GM18499 (cell line): ENCODE results near the gene ZNF521.
"Not testable (repeated sequence)": the region's sequence is repeated elsewhere in the genome, so short reads cannot be mapped to it uniquely, and the experiment has no call there.

Experiments used
- ATAC-seq: cut with Tn5 transposase; IDR thresholded peaks from one replicate; pipeline ENCODE4 v1.9.1; 2021; ENCODE audit warnings: moderate number of reproducible peaks; ENCODE audit not compliant: insufficient read depth, unreplicated experiment

ZNF521 gene

DNA sequence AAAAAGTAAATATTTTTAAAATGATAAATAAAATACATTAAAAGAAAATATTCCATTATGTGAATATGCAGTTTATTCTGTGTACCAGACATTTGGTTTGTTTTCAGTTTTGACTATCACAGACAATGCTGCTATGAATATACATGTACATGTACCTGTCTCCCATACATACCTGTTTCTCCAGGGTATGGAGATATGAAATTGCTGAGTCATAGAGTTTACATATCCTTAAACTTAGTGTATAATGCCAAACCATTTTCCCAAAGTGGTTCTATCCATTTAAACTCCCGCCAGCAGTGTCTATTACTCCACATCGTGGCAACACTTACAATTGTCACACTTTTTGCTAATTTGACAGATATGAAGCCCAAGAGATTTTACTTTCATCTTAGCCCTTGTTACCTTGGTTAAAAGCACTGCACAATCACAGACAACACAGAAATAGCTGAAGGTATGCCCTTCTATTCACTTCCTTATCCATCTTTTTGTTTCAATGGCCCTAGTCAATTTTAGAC is 56.3 kb downstream of the ZNF521 start:
- no peak for ATAC-seq

DNA sequence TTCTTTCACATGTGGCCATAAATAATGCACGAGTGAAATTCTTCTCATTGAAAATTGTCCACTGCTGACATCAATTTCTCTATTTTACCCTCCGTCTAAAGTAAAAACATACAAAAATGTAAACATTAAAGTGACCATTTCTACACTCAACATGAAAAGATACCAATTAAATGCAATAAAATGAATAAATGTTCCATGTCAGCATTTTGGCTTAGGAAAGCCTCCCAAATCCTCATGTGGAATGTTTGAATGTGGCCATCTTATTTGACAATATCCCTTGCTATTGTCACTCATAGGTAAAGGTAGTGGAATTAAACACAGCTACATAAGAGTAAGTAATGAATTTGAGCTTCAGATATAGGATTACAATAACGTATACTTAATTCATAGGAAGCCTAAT is 60.8 kb downstream of the ZNF521 start:
- ATAC-seq: no peak

DNA sequence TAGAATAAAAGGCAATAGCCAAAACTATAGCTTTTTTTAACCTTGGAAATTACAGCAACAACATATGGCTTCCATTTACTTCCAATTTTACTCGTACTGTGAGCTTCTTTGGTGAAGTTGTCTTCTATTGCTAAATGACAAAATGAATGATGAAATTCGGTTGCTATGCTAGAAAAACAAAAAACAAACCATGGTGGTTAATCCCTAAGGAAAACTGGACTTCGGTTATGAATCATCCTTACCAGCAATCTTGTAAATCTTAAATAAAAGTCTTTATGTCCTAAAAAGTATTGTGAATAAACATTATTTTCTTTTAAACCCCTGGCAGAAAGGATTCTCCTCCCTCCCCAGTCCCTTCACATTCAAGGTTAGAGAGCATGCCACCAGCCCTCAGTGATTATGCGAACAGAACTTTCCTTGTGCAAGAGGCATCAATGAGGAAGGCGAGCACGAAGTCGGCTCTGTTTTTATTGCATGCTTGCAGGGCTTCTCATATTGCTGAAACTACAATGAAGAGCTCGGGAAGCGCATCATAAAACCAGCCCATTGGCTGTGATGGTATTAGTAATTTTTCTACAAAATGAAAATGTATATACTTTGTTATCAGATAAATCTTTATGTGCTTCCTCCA is 62.9 kb downstream of the ZNF521 start:
- ATAC-seq: no peak

DNA sequence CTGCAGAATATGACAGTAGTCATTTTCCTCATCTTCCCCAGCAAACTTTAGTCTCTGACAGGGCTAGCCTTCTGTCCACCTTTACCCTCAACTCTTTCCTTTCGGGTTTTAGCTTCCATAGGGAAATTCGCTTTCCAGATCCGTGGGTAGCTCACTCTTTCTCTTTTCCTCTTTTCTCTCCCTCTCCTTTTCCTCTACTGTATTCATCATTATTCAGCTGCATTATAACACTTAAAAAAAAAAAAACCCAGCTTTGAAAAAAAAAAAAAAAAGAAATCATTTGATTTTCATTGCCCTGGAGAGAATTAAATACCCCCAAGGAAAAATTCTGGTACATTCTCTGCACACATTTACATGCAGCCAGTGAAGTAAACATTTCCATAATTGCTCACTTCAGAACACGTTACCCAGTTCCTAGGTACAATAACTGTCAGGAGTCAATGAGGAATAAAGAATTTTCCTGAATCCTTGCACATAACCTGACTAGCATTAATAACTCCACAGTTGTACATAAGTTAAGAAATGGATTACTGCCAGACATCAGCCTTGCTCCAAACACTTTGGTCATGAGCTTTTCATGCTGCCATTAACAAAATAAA is 63.5 kb downstream of the ZNF521 start:
- no peak for ATAC-seq

DNA sequence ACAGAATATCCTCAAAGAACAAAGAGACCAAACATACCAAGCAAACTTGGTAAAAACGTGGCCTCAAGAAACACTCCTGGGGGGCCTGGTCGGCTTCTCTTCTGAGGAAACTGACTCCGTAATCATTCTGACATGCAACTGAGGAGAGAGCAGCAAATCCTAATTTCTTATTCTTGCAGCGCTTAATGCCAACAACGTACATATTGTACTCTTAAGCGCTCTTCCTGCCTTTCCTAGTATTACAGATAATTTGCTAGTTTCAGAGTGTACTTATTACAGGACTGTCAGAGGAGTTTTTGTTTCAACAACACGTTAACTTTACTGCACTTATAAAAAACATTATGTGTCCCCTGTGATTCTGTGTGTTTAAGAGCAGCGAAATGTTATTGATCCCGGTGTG is 64.9 kb downstream of the ZNF521 start:
- ATAC-seq: no peak

DNA sequence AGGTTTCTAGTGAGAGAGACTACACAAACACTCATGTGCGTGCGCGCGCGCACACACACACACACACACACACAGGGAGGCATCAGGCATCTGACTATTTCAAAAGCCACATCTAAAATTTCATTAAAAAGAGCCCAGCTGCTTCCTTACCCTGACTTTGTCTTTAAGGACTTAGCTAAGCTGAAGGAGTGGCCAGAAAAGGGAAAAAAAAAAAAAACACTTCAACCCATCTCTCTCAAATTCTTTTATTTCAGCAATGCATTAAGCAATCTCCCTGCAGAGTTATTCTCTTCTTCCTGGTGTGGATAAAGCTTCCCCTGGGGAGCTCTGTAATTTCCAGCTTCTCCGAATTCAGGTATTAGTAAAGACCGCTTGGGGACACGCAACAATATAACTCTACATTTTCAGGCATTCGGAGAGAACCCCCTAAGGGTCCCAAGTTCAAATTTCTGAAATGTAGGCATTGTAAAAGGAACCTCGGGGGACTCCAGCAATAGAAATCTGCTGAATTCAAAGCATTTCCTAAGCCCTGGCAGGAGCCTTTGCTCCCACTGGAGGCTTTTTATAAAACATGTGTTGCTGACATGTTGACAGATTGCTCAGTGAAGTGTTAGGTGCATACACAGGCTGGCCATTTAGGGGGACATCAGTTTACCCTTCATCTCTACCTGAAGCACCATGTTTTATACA is 67.0 kb downstream of the ZNF521 start:
- no peak for ATAC-seq

DNA sequence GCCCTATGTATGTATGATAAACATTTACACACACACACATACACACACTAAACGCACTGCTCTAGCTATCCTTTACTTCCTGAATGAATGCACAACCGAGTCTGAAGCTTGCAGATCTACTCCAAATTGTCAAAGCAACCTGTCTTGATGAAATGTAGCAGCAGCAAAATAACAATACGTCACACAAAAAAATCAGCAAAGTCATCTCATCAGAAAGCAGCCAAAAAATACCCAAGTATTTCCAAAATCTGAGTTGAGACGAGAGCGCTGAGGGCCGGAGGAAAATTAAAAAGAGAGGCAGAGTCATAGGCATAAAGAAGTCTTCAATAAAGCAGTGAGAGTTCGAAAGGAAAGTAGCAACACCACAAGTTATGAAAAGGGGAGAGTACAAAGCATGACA is 67.7 kb downstream of the ZNF521 start:
- no peak for ATAC-seq

DNA sequence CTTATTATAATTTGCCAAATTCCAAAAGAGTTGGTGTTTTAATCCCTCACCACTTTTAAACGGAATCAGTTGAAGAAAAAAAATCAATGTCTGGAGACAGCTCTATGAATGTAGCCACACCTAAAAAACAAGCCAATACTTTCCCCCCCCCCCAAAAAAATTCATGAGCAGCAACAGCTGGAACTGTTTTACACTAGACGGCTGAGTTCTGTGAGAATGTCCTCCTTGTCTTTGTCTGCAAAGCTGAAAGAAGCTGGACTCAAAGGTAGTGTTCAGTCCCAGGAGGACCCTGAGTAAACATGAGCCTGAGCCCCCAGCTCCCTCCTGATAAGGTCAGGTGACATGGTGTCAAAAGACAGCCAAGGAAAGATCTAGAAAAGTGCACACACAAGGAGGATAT is 68.2 kb downstream of the ZNF521 start:
- ATAC-seq: no peak

DNA sequence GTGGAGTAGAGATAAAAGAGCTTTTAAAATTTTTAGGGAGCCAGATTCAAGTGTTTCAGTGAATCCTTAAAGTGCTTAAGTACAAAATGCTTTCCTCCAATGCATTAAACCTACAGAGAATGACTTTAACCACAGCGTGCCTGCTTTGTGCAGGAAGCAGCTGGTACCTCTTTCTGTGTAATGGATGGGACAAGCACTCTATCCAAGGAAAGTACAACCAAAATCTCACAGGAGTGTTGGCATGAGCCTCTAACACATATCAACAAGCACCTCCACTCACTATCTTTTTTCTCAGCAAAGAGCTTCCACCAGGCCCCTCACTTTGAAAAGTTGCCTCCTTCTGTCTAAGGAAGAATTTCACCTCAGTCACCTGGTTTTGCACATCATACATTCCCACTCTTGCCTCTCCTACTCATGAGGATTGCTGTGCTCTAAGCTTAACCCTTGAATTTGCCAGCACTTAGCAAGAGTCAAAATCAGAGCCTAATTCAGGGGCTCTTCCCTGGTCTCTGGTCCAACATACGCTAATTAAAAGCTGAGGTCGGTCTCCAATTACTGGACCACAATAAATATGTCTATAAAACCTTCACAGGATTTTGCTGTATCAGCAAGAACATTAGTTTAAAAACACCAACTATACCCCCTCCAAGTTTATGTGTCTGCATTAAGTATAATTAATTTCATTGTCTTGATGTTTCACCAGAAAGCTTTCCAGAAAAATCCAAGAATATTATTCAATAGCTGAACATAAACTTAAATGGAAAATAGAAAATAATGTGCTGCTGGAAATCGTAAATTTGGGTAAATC is 68.9 kb downstream of the ZNF521 start:
- no peak for ATAC-seq

DNA sequence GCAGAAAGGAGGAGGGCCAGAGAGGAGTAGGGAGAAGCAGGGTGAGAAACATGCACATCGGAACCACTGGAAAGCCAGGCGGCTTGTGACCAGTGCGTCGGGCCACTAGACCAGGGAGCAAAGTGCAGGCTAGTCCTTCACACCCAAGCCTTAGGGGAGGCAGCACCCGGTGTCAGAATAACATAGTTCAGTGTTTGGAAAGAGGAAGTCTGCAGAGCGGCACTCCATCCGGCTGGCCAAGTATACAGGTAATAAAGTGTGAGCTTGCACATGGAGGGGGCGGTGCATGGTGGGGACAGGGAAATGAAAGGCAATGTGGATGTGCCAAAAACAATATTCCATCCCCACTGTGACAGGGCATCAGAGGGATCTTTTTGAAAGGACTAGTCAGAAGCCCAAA is 69.7 kb downstream of the ZNF521 start:
- ATAC-seq: no peak

DNA sequence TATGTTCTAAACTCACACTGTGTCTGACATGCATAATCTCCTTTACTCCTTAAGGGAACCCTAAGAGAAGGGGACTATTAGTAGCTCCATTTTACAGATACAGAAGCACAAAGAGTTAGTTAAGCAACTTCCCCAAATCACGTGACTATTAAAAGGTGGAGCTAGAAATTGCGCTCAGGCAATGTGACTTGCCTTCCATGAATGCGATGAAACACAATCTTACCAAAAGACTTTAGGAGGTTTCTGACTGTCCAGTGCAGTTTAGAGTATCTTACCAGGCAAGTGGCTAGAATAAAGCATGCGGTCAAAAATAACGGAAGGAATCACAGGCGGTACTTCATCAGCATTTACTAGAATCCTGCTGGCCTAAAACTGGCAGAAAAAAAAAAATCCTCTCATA is 70.4 kb downstream of the ZNF521 start:
- ATAC-seq: no peak

DNA sequence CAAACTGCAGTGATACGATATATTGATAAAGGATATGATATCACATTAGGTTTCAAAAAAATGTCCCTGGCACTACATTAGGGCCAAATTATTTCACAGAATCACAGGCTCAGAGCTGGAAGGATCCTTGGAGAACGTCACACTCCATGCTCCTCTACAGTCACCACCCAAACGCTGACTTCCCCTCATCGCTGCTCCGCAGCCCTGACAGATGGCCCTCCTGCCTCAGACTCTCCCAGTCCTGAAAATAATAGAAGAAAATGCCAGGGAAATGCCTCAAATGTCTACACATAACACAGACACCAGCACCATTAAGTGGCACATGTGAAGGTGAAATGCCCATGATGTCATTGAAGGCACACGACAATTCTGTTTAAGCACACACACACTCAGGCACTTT is 72.0 kb downstream of the ZNF521 start:
- no peak for ATAC-seq

DNA sequence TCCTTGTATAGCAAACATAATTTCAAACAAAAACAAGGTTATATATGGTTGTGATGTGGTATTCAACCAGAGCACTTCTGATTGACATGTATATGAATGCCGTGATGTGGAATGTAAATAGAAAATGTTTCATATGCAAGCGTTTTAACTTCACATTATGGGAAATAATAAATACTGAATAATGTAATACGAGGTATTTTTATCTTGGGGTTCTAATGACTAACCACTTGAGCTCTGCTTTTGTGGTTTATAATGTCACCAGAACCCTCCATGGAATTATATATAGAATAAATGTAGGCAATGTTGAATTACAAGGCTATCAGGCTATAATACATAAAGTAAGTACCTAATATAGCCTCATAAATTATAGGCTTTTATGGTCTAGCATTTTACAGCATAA is 72.4 kb downstream of the ZNF521 start:
- ATAC-seq: no peak

DNA sequence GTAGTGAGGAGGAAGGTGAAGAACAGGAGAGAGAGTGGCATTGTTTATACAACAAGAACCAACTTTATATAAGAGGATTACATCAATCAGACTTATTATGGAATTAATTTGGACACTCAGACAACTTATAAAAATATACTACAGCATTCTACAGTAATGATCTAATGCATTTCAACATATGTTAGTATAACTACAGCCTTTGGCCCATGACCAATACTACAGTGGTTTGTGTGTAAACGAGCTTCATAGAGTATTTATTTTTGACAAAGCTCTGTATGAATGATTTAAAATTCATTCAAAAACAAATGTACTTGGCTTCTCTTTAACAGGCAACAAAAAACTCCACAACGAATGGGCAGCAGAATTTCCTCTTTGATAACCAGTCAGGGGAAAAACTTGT is 72.8 kb downstream of the ZNF521 start:
- ATAC-seq: no peak

DNA sequence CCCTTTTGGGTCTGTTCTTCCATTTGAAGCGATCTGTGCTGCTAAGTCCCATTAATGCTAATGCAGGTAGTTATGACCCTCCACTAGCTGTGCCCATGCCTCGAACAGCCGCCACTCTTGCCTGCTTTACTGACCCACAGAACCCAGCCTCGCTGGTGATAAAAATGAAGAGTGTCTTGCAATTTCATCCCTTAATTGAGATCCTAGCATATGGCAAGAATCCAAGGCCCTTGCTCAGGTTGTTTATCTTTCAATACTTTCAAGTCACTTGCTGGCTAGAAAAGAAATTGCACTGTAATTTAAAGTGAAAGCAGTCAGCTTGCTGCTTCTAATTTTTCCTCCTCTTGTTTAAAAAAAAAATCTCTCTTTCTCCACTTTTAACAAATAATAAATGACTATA is 73.6 kb downstream of the ZNF521 start:
- ATAC-seq: no peak

DNA sequence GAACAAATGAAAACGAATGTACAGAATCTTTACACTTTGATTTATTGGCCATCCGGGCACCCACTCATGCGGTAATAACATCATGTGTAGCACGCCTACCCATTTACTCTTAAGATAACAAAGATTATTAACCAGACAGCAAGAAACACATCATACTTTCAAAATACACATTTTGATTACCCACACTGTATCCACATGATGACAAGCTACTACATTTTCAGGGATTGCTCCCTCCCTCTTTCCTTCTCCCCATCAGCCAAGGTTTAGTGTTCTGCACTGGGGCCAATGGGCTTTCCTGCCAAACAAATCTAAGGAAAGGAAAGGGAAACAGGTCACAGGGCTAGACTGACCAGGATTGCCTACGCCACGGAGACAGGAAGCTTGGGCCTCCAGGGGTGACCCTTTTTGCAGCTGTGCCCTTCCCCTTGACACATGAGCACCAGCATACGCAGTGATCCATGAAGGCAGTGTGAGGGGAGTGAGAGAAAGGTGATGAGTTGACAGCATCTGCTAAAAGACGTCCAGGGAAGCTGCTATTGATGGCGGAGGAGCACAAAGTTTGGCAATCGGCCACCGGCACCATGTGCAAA is 76.5 kb downstream of the ZNF521 start:
- no peak for ATAC-seq

DNA sequence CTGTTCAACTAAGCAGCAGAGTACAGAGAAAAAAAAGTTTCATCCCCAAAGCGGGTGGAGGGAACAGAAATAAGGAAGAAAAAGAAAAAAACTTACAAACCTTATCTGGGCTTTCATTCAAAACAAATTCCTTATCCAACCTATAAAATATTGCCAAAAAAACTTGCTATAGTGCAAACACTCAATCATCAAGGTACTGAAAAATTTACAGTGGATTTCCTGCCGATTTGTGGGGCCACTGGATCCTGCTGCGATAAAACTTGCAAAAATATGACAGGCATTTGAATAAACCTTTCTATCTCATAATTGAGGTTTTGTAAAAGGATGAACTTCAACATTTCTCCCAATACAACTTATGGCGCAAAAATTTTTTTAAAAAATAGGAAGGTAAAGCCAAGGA is 77.0 kb downstream of the ZNF521 start:
- no peak for ATAC-seq

DNA sequence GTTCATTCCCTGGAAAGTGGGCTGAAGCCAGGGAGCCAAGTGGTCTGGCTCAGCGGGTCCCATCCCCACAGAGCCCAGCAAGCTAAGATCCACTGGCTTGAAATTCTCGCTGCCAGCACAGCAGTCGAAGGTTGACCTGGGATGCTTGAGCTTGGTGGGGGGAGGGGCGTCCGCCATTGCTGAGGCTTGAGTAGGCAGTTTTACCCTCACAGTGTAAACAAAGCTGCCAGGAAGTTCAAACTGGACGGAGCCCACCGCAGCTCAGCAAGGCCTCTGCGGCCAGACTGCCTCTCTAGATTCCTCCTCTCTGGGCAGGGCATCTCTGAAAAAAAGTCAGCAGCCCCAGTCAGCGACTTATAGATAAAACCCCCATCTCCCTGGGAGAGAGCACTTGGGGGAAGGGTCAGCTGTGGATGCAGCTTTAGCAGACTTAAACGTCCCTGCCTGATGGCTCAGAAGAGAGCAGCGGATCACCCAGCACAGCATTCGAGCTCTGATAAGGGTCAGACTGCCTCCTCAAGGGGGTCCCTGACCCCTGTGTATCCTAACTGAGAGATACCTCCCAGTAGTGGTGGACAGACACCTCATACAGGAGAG is 84.9 kb downstream of the ZNF521 start:
- not testable (repeated sequence) for ATAC-seq

DNA sequence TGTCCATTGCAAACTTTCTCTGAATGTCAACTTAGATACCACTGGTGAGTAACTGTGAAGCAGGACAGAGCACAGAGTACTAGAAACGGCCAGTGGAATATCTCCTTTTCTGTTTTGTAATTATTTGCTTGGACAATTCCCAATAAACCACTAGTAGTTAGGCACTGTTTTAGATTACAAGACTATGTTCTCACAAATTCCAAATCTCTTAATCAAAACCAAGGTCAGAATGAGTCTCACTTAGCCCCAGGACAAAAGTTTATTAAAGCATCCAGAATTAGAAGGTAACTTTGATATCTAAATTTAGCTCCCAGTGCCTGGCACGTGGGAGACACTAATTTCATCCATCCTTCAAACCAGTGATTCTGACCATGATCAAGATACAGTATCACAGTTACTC is 89.0 kb downstream of the ZNF521 start:
- ATAC-seq: no peak

DNA sequence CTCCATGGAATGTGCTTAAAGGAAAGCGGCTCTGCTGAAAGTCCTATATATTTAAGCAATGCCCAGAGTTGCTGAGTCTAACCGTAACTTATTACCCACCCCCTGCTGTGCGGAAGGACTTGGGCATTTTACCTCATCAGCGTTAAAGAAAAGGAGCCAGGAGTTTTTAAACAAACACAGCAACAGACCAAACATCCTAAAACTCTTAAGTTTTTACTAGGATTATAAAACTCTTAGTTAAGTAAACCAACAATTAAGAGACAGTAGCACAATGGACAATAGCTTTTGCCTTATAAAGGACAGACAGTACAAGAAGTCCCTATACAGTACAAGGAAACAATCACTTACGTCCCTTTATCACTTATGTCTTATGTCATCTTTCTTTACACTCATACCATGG is 90.2 kb downstream of the ZNF521 start:
- ATAC-seq: no peak
